Measurements from ENCODE around the gene DIPK1A. TPM values are rescaled to one million over a fixed set of nuclear protein-coding genes. Genes with fewer than 3 reads are reported as not detected.

DIPK1A gene
- total and polyA plus RNA-seq, 12 donors: 0.91 to 10.2 (median 3.0) TPM

DNA sequence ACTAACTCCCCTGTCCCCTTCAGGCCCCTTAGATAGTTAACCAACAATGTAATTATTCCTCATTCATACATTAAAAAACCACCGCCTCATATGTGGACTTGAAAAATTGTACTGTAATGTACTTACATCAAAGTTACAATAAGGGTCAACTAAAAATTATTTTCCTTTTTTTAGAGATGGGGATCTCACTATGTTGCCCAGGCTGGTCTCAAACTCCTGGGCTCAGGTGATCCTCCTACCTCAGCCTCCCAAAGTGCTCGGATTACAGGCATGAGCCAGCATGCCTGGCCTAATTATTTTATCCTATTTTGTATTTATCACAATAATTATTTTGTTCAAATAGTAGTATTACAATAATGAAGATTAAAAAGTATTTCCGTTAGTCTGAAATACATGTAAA, 116.8 kb downstream of the DIPK1A start:
- Histone ChIP-seq H3K36me3 (replicated peaks in 1 of 2) (peaks cover 0 to 46% of the 10 kb centered on the region in 2 donors), H3K4me1 (replicated peaks in 1 of 2) (peaks cover 7 to 9% of the 10 kb centered on the region in 2 donors), H3K27ac (no peak overlapping the region), H3K4me3 (no peak overlapping the region), H3K9me3 (replicated peaks in 1 of 3) (no peaks in the 10 kb centered on the region), H3K27me3 (no peaks in the 10 kb centered on the region)
- no peak for TF ChIP-seq POLR2A (IDR thresholded peaks at IDR 0.05)
- TF ChIP-seq, protein P1, sequence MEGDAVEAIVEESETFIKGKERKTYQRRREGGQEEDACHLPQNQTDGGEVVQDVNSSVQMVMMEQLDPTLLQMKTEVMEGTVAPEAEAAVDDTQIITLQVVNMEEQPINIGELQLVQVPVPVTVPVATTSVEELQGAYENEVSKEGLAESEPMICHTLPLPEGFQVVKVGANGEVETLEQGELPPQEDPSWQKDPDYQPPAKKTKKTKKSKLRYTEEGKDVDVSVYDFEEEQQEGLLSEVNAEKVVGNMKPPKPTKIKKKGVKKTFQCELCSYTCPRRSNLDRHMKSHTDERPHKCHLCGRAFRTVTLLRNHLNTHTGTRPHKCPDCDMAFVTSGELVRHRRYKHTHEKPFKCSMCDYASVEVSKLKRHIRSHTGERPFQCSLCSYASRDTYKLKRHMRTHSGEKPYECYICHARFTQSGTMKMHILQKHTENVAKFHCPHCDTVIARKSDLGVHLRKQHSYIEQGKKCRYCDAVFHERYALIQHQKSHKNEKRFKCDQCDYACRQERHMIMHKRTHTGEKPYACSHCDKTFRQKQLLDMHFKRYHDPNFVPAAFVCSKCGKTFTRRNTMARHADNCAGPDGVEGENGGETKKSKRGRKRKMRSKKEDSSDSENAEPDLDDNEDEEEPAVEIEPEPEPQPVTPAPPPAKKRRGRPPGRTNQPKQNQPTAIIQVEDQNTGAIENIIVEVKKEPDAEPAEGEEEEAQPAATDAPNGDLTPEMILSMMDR (IDR thresholded peaks at IDR 0.05): no peak
- WGBS, 4 donors: 97 to 98% (median 97%) methylated on average over 3 of the region's 3 CpGs
- no peak for DNase-seq
- intact Hi-C loops (cut with DNase I): no loop called here

DNA sequence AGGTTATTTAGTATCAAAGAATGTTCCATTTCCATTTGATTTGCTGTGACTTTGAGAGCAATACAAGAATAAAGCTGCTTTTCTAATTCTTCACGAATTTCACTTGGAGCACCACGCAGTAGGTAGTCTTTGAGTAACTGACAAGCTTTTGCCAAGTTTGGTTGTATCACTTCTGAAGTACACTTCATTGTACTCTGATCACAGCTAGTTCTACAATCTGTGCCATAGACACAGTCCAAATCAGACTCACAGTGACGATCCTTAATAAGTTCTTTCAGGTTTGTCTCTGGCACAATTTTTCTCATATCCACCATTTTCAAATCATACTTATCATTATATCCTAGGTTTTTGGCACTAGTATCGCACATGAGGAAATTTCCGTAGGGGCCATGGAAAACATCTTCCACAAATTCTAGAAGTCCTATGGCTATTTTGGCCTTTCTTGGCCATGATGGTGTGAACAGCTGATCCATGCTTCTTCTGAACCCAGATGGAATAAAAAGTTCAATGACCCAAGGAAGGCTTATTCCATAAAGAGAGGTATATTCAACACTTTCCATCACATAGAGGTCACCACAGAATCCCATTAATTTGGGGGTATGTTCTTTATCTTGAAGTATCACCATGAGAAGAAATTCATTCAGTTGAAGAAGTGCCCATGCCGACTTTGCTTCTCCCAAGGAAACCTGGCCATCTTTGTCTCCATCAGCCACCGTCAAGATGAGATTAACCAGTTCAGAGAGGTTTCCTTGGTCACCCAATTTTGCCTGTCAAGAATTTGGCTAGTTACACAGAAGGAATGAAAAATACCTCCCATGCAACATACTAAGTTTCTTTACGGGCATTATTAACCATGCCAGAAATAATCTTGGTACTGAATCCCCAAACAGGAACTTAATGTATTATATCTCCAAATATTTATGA, 117.6 kb downstream of the DIPK1A start:
- Histone ChIP-seq H3K4me1 (replicated peaks in 1 of 2) (peaks cover 14 to 17% of the 10 kb centered on the region in 2 donors), H3K36me3 (replicated peaks in 1 of 2) (peaks cover 0 to 54% of the 10 kb centered on the region in 2 donors), H3K4me3 (no peak overlapping the region), H3K27me3 (no peaks in the 10 kb centered on the region), H3K27ac (no peak overlapping the region), H3K9me3 (replicated peaks in 1 of 3) (no peaks in the 10 kb centered on the region)
- DNase-seq: no peak
- intact Hi-C loops (cut with DNase I): no loop called here
- 94 to 96% (median 95%) methylated on average over 8 of the region's 8 CpGs for WGBS, 4 donors
- TF ChIP-seq, protein P1 (IDR thresholded peaks at IDR 0.05): no peak
- TF ChIP-seq POLR2A (IDR thresholded peaks at IDR 0.05): no peak

DNA sequence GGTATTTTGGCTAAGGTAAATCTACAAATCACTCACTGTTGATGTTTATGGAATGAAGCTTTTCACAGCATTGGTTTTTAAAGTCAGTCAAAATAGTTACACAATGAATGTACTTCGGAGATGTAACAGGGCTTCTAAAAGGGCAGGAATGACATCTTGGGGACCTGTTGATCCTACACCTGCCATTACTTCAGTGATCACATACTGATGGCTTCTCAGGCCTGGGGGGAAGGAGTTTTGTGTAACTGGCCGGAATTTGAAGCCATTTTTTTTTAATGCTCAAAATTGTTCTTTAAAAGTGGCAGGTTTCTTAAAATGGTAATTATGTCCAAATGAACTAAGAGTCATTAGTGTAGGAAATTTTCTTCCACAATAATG, 118.2 kb downstream of the DIPK1A start:
- TF ChIP-seq, protein P1 (IDR thresholded peaks at IDR 0.05): no peak
- TF ChIP-seq POLR2A (IDR thresholded peaks at IDR 0.05): no peak
- no peak for DNase-seq
- Histone ChIP-seq H3K4me1 (replicated peaks in 1 of 2) (peaks cover 21 to 23% of the 10 kb centered on the region in 2 donors), H3K4me3 (no peak overlapping the region), H3K36me3 (replicated peaks in 1 of 2) (peaks cover 0 to 60% of the 10 kb centered on the region in 2 donors), H3K27ac (no peak overlapping the region), H3K27me3 (no peaks in the 10 kb centered on the region), H3K9me3 (replicated peaks in 1 of 3) (no peaks in the 10 kb centered on the region)
- 31 to 45% (median 42%) methylated on average over 2 of the region's 2 CpGs for WGBS, 4 donors
- intact Hi-C loops (cut with DNase I): no loop called here

DNA sequence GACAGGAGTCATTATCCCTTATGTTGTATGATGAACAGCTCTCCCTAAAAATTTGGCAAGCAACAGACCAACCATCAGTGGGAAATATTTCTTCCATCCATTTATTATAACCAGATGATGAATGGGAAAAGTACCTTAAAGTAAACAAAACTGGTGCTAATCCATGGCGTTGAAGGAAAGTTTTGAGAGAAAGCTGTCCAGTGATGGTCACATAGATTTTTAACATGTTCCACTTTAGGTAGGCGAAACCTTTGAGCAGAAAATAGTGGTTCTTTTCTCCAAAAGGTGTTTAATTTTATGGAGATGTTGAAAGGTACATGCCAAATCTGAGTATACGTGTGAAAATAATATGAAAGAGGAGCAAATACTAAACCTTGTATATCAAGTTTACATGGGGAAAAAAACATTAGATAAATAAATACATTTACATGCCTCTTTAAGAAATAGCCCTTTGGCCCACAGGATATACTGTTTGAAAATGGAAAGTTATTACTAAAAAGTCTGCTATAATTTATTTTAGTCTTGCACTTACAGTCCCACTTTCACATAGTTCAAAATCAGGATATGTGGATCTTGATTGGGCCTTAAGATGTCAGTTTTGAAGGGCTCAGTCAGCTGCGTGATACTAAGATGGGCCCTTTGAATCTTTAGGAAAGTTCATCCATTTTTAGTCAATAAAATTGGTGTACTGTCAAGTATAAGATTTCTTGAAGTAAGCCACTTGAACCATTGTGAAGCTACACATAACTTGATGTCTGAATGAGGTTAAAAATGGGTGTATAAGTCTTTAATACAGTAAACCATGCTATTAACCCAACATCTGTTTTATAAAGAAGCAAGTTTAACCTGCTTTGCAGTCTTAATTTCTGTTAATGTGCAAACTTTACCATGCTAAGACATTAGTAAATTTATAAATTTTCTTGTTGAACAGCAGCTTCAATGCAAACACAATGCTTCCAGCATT, 118.9 kb downstream of the DIPK1A start:
- H3K27ac ChIP-seq: no peak overlapping the region
- H3K4me3 ChIP-seq: no peak overlapping the region
- intact Hi-C loops (cut with DNase I): no loop called here
- DNase-seq: no peak
- peaks cover 22 to 30% of the 10 kb centered on the region in 2 donors for H3K4me1 ChIP-seq (replicated peaks in 1 of 2)
- WGBS, 4 donors: 85 to 92% (median 87%) methylated on average over 4 of the region's 4 CpGs
- peaks cover 0 to 67% of the 10 kb centered on the region in 2 donors for H3K36me3 ChIP-seq (replicated peaks in 1 of 2)
- TF ChIP-seq, protein P1 (IDR thresholded peaks at IDR 0.05): no peak
- no peak for TF ChIP-seq POLR2A (IDR thresholded peaks at IDR 0.05)
- no peaks in the 10 kb centered on the region for H3K27me3 ChIP-seq
- no peaks in the 10 kb centered on the region for H3K9me3 ChIP-seq (replicated peaks in 1 of 3)

Data from adrenal gland (tissue), 12 donors.